GM18909 (cell line): Measurements from ENCODE around the gene RHOV.

Experiments
- ATAC-seq: cut with Tn5 transposase; IDR thresholded peaks from one replicate; pipeline ENCODE4 v1.9.1; 2021; ENCODE audit warnings: mild to moderate bottlenecking; ENCODE audit not compliant: unreplicated experiment, poor library complexity

RHOV gene

GRCh38 chr15:40823572-40824343 lies 50.3 kb downstream of the RHOV start:
- ATAC-seq, result no peak
